GM12801 (cell line): ENCODE data around the gene C17orf67.

Experiments used
- CTCF ChIP-seq: IDR thresholded peaks from one replicate; pipeline ENCODE4 v1.5.1; 2011; ENCODE audit warnings: control low read depth; ENCODE audit not compliant: insufficient read length; ENCODE audit errors: extremely low read depth

The C17orf67 gene, protein sequence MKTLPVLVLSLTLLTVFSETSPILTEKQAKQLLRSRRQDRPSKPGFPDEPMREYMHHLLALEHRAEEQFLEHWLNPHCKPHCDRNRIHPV

DNA sequence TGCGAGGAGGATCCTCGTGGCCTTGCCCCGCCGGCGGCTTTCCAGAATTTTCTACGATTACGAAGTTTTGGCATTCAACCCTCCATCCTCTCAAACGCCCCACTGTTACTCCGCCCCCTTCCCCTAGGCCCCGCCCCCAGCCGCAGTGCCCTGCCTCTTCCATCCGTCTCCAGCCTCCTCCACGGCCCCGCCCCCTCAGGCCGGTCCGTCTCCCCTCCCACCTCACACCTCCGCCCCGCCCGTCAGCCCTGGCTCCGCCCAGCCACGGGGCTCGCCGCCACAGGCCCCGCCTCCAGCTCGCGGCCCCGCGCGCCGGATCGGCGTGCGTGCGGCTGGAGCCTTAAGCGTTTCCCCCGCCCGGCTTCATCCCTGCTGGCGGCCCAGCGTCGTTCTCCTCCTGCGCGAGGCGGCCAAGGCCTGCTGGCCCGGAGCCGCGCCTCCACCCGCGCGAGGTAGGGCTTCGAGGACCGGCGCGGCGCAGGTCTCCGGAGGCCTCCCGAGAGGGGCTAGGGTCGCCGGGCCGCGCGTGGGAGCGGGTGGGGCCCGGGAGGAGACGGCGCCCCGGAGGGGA is at the start of gene C17orf67, which contains the start of gene DGKE:
TSS of gene C17orf67 (minus strand) at position 112 of the 571 bp plus-strand sequence. CDS start 18,110 bp downstream, outside the sequence.
TSS of gene DGKE (plus strand) at position 343 of the 571 bp plus-strand sequence. CDS start 645 bp downstream, outside the sequence.
- no peak for TF ChIP-seq CTCF

DNA sequence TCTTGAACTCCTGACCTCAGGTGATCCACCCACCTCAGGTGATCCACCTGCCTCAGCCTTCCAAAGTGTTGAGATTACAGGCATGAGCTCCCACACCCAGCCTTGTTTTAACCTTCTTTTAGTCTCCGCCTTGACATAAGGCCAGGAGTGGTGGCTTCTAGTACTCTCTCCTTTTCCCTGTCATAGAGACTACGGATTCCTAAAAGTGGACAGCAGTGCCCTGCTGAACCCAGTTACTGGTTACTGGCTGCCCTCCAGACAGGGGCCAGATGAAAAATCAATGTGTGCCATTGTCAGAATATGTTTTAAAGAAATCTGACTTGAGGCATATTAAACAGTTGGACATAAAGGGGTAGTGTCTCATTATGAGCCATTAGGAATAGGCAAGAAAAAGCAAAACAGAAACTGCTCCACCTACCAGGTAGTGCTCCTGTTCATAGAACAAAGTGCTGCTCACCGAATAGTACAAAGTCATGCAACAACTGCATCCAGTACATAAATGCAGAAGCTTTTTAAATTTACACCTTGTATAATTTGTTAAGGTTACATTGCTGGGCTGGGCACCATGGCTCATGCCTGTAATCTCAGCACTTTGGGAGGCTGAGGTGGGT is 48.1 kb upstream of the C17orf67 start:
- no peak for TF ChIP-seq CTCF

DNA sequence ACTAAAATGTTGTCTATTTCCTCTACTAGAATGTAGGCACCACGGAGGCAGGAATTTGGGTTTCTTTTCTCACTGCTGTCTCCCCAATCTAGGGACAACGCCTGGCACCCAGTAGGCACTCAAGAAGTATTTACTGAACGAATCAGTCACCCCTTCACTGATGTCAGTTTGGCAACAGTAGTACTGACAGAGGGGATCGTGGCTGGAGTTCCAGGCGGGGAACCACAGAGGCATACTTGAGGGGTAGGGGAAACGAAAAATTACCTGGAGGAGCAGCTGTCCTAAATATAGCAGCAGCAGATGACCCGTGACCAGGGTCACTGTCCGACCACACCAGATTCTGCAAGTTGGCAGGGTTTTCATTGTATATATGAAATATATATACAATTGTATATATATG is 46.9 kb upstream of the C17orf67 start:
- no peak for TF ChIP-seq CTCF

DNA sequence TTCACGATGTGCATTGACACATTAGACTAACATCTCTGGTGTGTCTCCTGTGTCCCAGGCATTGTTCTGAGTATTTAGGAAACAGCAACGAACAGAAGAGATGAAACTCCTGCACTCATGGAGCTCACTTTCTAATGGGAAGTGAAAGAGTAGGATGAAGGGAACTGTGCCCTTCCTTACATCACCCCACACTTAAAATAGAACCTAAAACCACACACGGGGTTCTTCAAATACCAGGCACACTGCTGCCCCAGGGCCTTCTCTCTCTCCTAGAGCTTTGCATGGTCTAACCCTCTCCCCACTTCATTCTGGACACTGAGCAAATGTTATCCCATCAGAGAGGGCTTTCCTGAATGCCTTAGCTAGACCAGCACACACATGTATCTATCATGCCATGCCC is 46.4 kb upstream of the C17orf67 start:
- TF ChIP-seq CTCF = no peak

GRCh38 chr17:56879280-56879679 is 45.6 kb upstream of the C17orf67 start:
- TF ChIP-seq CTCF = no peak

GRCh38 chr17:56876766-56877179 is 43.1 kb upstream of the C17orf67 start:
- no peak for TF ChIP-seq CTCF

GRCh38 chr17:56870081-56870651 is 36.4 kb upstream of the C17orf67 start:
- no peak for TF ChIP-seq CTCF
